Common myeloid progenitor, CD34-positive (primary cell): Measurements from ENCODE around the gene IPO9.

Source experiments
- CTCF ChIA-PET: fragments of 350-600 bp; sonication (Branson Sonifier 250); formaldehyde crosslinking; loops from one replicate; lab custom pipeline; 2021; ENCODE audit warnings: antibody characterized with exemption; lab: Charles Lee
- POLR2A ChIA-PET: fragments of 350-600 bp; sonication (Branson Sonifier 250); formaldehyde crosslinking; loops from one replicate; lab custom pipeline; 2021; ENCODE audit warnings: antibody characterized with exemption; lab: Charles Lee
- DNase-seq, 3 donors: peaks; one replicate each; pipeline versions ENCODE4 v3.0.0 to v3.0.0-alpha.2; 2013
- H3K27ac ChIP-seq, 2 experiments: 1 replicate in 1 of 2; 2 replicates in 1 of 2; pipeline ENCODE4 v1.7.0; 2013; ENCODE audit warnings: inconsistent platforms in 2 of 2, low read length in 2 of 2, mild to moderate bottlenecking in 2 of 2, low read depth in 1 of 2, moderate library complexity in 1 of 2; ENCODE audit not compliant: severe bottlenecking in 2 of 2, insufficient read depth in 1 of 2, poor library complexity in 1 of 2
- H3K27me3 ChIP-seq, 5 experiments: replicated peaks in 2 of 5; 1 replicate in 3 of 5; 2 replicates in 2 of 5; pipeline versions ENCODE4 v1.6.1 to v1.7.0; 2013; ENCODE audit warnings: low read length in 4 of 5, mild to moderate bottlenecking in 2 of 5, moderate library complexity in 2 of 5, inconsistent platforms in 1 of 5; ENCODE audit not compliant: insufficient read depth in 5 of 5, control insufficient read depth in 4 of 5
- H3K36me3 ChIP-seq, 4 experiments: 1 replicate in 2 of 4; 2 replicates in 2 of 4; pipeline versions ENCODE4 v1.6.1 to v1.7.0; 2013; ENCODE audit warnings: low read length in 3 of 4, control low read depth in 1 of 4, mild to moderate bottlenecking in 1 of 4; ENCODE audit not compliant: control insufficient read depth in 4 of 4, insufficient read depth in 4 of 4
- H3K4me1 ChIP-seq, 4 experiments: 1 replicate in 3 of 4; 2 replicates in 1 of 4; pipeline versions ENCODE4 v1.6.1 to v1.7.1; 2013; ENCODE audit warnings: low read length in 3 of 4, mild to moderate bottlenecking in 3 of 4, control low read depth in 1 of 4, inconsistent platforms in 1 of 4, moderate library complexity in 1 of 4; ENCODE audit not compliant: control insufficient read depth in 4 of 4, insufficient read depth in 4 of 4; ENCODE audit errors: control extremely low read depth in 1 of 4
- H3K4me3 ChIP-seq, 7 experiments: 1 replicate in 4 of 7; 2 replicates in 3 of 7; pipeline versions ENCODE4 v1.5.1 to v1.7.0; 2013; ENCODE audit warnings: mild to moderate bottlenecking in 7 of 7, low read length in 6 of 7, moderate library complexity in 6 of 7, inconsistent platforms in 2 of 7, low read depth in 2 of 7, control low read depth in 1 of 7; ENCODE audit not compliant: insufficient read depth in 4 of 7, control insufficient read depth in 1 of 7; ENCODE audit errors: extremely low read depth in 1 of 7
- H3K9me3 ChIP-seq, 5 experiments: 1 replicate in 4 of 5; 2 replicates in 1 of 5; pipeline versions ENCODE4 v1.6.1 to v1.7.1; 2013; ENCODE audit warnings: low read length in 4 of 5, mild to moderate bottlenecking in 2 of 5, inconsistent platforms in 1 of 5, low read depth in 1 of 5, moderate library complexity in 1 of 5; ENCODE audit not compliant: control insufficient read depth in 4 of 5, insufficient read depth in 2 of 5; ENCODE audit errors: control extremely low read depth in 1 of 5
- WGBS: methylation state at CpG from one replicate; pipeline ENCODE4 v1.1.5; 2013; ENCODE audit not compliant: insufficient coverage; 5-methylcytosine and 5-hydroxymethylcytosine counted together

The IPO9 gene

GRCh38 chr1:201928266-201928665 lies 99.3 kb downstream of the IPO9 start:
- H3K36me3 ChIP-seq, result no peaks in the 10 kb centered on the region
- no peak for DNase-seq
- no peaks in the 10 kb centered on the region for H3K4me1 ChIP-seq
- ChIA-PET CTCF (interaction anchor here (1.9 kb wide), 1 partner anchor 32 kb away, joined by 4 read pairs; no protein-coding TSS in a partner anchor), POLR2A (no interaction called here)
- no peaks in the 10 kb centered on the region for H3K9me3 ChIP-seq
- H3K4me3 ChIP-seq, result no peak overlapping the region
- no peak overlapping the region for H3K27ac ChIP-seq
- H3K27me3 ChIP-seq, result peaks cover 0 to 13% (median 0%) of the 10 kb centered on the region in 5 experiments
- WGBS, result 95% methylated on average over 1 of the region's 3 CpGs

- ChIA-PET CTCF (interaction anchor here (1.8 kb wide), 1 partner anchor 15 kb away, joined by 8 read pairs; the partner anchor contains the start of gene LMOD1), POLR2A (no interaction called here)
- 84% methylated on average over 4 of the region's 4 CpGs for WGBS
Measured at GRCh38 chr1:201930137-201930536, 101.2 kb downstream of the IPO9 start.

GRCh38 chr1:201930803-201931202 lies 101.8 kb downstream of the IPO9 start:
- POLR2A ChIA-PET, result no interaction called here
- H3K27ac ChIP-seq, result no peak overlapping the region
- CTCF ChIA-PET, result interaction anchor here (1.6 to 1.8 kb wide), 2 partner anchors 15 to 23 kb away, joined by 3 to 8 read pairs; partner anchors contain the start of gene LMOD1
- 83% methylated on average over 4 of the region's 5 CpGs for WGBS
- no peak overlapping the region for H3K4me3 ChIP-seq
- H3K27me3 ChIP-seq, result peaks cover 0 to 16% (median 5%) of the 10 kb centered on the region in 5 experiments
- no peaks in the 10 kb centered on the region for H3K9me3 ChIP-seq
- no peak for DNase-seq
- H3K4me1 ChIP-seq, result no peaks in the 10 kb centered on the region
- no peaks in the 10 kb centered on the region for H3K36me3 ChIP-seq

More at GRCh38 chr1:201930137-201930536, 101.2 kb downstream of the IPO9 start:
- Histone ChIP-seq H3K9me3 (no peaks in the 10 kb centered on the region), H3K27ac (no peak overlapping the region), H3K4me1 (no peaks in the 10 kb centered on the region), H3K27me3 (peaks cover 0 to 16% (median 5%) of the 10 kb centered on the region in 5 experiments), H3K36me3 (no peaks in the 10 kb centered on the region), H3K4me3 (no peak overlapping the region)
- DNase-seq, result no peak
